Measurements from ENCODE around the gene RETREG3.
"Not testable (repeated sequence)": the region's sequence is repeated elsewhere in the genome, so short reads cannot be mapped to it uniquely, and the experiment has no call there.

RETREG3 gene

DNA sequence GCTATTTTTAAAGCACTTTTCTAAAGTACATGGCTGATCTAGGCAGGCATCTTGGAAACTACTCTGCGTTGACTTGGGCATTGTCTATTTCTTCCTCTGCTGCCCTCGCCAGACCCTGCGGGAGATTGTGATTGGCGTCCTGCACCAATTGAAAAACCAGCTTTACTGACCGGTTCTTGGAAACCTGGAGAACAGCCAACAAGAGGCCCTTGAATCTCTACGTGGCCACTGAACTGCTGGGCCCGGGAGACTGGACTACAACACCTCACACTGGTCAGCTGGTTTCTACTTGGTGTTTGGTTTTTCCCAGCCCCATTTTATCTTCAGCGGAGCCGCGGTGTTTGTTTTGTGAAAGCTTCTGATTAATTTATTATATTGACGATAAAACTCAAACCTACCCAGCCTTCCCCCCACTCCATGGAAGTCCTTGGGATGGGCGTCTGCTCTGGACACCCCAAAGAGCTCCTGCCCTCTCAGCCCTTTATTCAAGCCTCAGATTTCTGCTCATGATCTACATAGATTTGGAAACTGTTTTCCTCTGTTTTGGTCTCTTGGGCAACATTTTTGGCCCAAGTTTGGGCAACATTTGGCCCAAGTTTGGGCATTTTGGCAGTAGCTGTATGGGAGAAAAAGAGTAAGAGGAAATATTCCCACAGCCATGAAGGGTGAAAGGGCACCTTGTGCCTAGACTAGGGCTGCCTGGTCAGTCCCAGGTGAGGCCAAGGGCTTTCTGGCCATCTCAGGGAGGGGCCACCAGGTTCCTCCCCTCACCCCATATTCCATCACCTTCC lies 37.5 kb downstream of the RETREG3 start:
- DNase-seq (ENCODE audit: low spot score) = no peak

DNA sequence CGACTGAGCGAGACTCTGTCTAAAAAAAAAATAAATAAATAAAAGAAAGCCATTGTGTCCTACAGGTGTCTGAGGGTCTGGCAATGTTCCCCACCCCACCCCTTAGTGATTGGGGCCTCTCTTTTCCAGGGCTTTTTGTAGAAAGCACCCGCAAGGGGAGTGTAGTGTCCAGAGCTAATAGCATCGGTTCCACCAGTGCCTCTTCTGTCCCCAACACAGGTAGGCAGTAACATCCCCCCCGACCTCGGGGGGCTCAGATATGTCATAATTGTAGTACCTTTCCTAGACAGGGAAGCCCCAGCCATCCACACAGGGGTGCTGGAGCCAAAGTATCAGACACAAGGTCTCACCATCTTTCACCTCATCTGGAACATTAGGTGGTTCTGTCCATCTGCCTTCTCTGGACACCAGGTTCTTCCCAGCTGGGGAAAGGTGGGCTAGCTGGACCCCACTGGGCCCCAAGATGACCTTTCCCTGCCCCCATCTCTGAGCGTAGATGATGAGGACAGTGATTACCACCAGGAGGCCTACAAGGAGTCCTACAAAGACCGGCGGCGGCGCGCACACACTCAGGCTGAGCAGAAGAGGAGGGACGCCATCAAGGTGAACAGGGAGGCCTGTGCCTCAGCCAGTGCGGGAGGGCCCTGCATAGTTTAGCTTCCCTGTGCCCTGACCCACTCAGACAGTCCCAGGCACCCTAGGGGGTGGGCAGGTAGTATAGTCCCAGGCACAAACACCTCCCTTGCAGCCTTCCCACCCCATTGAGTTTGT lies 40.6 kb downstream of the RETREG3 start:
- DNase-seq (ENCODE audit: low spot score) = no peak

DNA sequence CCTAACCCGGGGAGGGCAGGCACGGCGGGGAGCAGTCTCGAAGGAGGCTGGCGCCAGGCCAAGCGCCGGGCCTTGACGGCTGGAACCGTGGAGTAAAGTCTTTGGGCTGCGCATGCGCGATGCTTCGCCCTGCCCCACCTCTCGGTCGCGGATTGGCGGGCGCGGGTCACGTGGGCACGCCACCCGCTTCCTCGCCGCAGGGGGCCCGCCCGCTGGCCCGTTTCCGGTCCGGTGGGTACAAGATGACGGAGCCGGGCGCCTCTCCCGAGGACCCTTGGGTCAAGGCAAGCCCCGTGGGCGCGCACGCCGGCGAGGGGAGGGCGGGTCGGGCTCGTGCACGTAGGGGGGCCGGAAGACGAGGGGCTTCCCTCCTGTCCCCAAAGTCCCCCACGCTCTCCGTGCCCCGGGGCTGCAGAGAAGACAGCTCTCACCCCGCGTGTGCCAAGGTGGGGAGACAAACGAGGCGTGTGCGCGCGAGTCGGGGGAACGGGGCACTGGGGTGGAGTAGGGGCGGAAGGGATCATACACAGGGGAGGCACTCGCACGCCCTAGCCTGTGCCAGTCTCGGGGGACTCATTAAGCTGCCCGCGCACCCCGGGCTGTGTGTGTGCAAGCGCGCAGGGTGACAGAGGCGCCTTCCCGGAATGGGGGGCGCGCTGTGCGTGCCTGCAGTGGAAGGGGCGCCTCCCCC lies 42.1 kb downstream of the RETREG3 start, which contains the start of gene MLX:
Gene MLX, plus strand, starts transcription at position 218 of the 691 bp plus-strand sequence. Its CDS starts 25 bp downstream, at position 243.
- DNase-seq (ENCODE audit: low spot score) = peak; percentile 99

DNA sequence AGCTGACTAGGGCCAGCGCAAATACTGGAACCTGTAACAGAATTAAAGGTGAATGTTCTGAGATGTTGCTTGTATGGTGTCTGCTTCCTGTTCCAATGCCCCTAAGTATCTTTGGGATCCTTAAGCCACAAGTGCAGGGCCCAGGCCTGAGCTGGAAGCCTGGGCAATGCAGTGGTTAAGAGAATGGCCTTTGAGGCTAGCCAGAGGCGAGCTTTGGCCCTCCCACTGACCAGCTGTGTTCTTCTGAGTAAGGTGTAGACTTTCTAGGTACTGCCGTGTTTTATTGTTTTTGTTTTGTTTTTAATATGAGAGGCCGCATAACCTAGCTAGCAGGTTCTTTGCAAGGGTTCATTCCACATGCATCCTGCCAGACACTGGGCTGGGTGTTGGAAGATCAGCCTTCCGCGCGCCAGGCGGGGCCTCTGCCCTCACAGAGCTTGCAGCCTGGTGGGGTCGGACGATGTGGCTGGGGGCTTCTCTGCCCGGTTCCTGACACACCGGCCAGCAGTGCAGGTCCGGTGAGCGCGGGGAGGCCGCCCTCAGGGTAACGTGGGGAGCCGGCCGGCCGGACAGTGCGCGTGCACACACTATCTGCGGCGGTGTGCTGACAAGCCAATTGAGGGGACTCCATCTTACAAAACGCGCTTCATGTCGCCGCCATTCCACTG lies 42.8 kb downstream of the RETREG3 start:
- no peak for DNase-seq (ENCODE audit: low spot score)

DNA sequence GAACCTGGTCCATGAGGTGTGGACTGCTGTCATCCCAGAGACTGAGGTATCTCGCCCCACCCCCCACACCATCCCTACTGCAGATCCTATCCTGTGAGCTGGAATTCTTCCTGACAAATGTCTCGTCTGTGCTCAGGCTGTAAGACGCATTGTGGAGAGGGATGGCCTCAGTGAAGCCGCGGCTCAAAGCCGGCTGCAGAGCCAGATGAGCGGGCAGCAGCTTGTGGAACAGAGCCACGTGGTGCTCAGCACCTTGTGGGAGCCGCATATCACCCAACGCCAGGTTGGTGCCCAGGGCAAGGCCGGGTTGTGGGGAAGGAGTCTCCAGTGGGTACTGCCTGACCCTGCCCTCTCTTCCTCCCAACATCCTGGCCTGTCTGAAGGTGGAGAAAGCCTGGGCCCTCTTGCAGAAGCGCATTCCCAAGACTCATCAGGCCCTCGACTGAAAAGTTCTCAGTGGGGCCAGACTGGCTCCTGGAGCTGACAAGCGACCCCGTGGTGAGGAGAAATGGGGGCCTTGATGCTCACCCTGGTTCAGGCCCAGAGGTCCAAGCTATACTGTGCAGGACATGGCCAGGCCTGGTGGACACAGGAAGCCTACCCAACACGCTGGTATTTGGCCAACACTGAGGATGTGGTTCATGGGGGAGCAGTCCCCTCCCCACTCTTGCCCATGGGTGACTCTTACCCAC lies 43.5 kb downstream of the RETREG3 start:
- no peak for DNase-seq (ENCODE audit: low spot score)

DNA sequence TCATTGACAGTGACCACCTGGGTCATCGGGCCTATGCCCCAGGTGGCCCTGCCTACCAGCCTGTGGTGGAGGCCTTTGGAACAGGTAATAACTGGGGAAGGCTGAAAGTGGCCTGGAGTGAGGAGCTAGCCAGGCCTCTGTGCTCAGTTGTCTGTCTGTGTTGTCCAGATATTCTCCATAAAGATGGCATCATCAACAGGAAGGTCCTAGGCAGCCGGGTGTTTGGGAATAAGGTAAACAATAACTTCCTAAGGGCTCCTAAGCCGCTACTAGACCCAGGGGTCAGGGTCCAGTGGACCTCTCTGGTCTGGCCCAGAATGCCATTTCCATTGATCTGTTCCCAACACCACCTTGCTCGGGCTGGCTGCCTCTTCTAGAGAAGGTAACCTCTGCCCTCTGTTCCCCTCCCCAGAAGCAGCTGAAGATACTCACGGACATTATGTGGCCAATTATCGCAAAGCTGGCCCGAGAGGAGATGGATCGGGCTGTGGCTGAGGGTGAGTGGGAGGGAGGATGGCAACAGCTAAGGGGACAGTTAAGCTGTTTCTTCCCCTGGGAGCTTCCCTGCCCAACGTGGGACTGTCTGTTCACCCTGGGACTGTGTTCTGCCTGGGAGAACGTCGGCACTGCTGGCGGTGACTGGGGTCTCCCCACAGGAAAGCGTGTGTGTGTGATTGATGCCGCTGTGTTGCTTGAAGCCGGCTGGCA lies 44.2 kb downstream of the RETREG3 start:
- no peak for DNase-seq (ENCODE audit: low spot score)

DNA sequence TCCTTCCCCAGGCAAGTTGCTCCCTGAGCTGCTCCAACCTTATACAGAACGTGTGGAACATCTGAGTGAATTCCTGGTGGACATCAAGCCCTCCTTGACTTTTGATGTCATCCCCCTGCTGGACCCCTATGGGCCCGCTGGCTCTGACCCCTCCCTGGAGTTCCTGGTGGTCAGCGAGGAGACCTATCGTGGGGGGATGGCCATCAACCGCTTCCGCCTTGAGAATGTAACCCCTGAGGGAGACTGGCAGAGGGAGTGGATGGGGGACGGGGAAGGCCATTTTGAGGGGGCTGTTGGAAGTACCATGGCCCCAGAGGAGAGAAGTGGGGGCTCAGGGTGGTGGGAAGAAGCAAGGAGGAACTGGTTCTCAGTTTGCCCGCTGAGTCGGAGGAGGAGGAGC lies 45.2 kb downstream of the RETREG3 start:
- no peak for DNase-seq (ENCODE audit: low spot score)

DNA sequence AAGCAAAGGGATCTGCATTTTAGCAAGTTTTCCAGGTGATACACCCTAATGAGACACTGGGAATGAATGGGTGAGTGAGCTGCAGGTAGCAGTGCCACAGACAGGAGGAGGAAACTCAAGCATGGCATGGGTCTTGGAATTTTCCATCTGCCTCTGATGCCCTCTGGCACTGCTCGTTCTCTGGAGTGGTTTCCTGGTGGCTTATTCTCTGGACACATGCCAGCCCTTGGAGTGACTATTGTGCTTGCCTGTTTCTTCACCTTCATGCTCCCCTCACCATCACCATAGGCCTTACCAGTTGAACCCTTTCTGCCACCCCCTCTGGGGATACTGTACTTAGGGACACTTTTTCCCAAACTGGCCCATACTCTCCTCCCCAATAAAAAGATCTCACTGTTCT lies 45.6 kb downstream of the RETREG3 start:
- no peak for DNase-seq (ENCODE audit: low spot score)

DNA sequence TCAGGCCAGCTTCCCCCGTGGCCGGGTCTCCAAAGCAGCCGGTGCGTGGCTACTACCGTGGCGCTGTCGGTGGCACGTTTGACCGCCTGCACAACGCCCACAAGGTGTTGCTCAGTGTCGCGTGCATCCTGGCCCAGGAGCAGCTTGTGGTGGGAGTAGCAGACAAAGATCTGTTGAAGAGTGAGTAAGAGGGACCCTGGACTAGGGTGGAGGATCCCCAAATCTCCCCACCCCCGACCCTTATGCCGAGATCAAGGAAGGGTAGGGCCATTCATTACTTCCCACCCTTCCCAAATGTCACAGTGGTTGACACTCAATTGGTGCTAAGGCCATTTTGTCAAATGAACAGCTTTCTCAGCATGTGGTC lies 46.0 kb downstream of the RETREG3 start:
- no peak for DNase-seq (ENCODE audit: low spot score)

DNA sequence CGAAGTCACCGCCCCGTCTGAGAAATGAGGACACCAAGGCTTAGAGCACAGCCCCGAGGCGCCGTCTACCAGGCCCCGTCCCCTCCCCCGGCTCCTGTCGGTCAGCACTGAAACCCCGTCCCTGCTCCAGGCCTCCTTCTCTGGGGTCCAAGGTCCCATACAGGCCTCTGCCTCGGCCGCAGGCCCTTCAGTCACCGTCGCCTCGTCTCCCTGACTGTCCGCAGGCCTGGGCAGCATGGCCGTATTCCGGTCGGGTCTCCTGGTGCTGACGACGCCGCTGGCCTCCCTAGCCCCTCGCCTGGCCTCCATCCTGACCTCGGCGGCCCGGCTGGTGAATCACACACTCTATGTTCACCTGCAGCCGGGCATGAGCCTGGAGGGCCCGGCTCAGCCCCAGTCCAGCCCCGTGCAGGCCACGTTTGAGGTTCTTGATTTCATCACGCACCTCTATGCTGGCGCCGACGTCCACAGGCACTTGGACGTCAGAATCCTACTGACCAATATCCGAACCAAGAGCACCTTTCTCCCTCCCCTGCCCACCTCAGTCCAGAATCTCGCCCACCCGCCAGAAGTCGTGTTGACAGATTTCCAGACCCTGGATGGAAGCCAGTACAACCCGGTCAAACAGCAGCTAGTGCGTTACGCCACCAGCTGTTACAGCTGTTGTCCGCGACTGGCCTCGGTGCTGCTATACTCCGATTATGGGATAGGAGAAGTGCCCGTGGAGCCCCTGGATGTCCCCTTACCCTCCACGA lies 46.6 kb downstream of the RETREG3 start:
- DNase-seq (ENCODE audit: low spot score) = peak; percentile 57

DNA sequence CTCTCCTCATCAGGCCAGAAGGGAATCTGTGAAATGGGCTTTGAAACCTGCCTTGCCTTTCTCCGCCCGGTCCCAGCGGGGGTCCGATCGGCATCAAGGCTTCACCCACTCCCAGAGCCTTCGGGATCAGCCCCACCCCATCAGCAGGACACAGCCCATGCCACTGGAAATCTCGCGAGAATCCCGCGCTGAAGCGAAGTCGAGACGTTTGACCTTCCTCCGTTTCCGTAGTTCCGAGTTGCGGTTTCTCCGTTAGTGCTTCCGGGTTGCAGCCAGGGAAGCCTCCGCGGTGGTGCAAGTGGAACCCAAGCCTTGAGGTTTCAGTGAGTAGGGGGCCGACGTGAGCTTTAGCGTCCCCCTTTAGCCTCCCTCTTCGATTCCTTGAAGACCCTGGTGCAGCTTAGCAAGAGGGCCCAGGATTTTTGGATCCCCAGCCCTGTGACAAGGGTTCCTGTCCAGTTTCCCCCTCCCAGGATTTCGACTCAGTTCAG lies 47.2 kb downstream of the RETREG3 start, which contains the start of gene COASY:
Gene COASY, plus strand, starts transcription at position 252 of the 491 bp plus-strand sequence. CDS start 475 bp downstream, outside the sequence.
- peak; percentile 99 for DNase-seq (ENCODE audit: low spot score)

DNA sequence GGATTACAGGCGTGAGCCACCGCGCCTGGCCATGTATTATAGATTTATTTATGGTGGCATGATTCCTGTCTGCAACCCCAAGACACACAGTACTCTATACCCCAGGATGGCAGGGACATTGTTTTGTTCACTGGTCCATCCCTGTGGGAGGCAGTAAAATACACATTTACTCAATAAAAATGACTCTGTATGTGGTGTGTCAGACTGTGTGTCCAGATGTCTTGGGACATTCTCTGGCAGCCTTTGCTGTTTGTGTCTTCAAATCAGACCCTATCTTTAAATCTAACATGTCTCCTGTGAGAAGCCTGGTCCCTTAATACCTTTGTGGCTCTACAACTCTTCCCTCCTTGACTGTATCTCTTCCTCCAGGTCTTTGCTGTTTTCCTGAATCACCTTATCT lies 48.9 kb downstream of the RETREG3 start:
- DNase-seq (ENCODE audit: low spot score) = no peak

DNA sequence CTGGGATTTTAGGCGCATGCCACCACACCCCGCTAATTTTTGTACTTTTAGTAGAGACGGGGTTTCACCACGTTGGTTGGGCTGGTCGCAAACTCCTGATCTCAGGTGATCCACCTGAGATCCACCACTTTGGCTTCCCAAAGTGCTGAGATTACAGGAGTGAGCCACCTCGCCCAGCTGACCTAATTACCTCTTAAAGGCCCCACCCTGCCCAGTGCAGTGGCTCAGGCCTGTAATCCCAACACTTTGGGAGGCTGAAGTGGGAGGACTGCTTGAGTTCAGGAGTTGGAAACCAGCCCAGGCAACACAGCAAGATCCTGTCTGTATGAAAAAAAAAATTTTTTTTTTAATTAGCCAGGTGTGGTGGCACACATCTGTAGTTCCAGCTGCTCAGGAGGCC lies 50.1 kb downstream of the RETREG3 start:
- no peak for DNase-seq (ENCODE audit: low spot score)

DNA sequence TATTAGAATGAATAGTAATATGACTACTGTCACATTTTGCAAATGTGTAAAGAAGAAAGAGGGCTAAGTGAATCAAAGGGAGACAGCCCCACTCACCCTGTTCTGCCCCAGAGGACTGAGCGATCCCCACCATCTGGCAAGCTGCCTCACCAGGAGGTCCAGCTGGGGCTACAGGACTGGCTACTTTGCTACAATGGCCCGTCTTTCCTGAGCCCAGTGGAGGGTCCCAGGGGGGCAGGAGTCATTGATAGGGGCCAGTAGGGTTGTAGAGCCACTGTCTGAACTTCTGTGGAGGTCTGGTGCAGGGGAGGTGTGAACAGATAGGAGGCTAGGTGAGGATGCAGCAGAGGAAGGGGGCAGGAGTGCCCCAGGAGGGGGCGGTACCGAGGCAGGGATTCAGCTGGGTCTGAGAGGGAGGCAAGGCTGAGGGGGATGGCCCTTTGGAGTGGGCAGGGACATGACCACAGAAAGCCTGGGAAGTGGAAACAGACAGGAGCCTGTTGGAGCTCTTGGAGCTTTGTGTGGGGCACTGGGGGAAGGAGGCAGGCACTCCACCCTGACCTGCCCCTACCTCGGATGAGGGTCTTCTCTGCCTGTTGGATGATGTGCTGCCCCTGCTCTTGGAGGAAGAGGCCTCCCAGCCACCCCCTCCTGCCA lies 53.1 kb downstream of the RETREG3 start:
- DNase-seq (ENCODE audit: low spot score) = not testable (repeated sequence)

DNA sequence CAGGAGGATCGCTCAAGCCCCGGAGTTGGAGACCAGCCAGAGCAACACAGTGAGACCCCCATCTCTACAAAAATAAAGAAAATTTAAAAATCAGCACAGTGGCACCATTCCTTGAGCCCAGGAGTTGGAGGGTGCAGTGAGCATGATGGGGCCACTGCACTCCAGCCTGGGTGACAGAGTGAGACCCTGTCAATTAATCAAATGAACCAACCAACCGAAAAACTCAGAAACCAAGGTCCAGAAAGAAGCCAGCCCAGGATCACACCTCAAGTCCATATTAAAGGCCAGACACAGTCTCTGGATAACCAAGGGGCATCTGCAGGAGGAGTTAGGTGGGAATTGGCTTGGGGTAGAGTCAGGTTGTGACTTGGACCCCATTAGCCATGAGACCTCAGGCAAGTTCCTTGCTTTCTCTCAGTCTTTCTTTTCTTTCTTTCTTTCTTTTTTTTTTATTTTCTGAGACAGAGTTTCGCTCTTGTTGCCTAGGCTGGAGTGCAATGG lies 54.0 kb downstream of the RETREG3 start:
- no peak for DNase-seq (ENCODE audit: low spot score)

DNA sequence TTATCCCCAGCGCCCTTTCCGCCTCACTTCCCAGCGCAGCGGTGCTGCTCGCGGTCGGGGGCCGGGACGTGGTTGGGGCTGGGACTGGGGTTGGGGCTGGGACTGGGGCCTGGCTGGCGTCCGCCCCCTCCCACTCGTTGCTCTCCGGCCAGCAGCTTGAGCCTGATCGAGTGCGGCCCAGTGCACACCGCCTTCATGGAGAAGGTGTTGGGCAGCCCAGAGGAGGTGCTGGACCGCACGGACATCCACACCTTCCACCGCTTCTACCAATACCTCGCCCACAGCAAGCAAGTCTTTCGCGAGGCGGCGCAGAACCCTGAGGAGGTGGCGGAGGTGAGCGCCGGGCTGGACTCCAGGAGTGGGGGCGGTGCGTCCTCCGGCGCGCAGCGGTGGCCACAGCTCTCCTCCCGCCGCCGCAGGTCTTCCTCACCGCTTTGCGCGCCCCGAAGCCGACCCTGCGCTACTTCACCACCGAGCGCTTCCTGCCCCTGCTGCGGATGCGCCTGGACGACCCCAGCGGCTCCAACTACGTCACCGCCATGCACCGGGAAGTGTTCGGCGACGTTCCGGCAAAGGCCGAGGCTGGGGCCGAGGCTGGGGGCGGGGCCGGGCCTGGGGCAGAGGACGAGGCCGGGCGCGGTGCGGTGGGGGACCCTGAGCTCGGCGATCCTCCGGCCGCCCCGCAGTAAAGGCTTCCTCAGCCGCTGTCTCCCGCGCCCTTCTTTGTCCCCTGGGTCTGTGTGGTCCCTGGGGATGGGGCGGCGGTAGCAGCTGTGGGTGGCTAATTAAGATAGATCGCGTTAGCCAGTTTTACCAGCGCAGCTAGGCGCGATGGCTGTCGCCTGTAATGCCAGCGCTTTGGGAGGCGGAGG lies 54.7 kb downstream of the RETREG3 start:
- DNase-seq (ENCODE audit: low spot score) = peak; percentile 83

DNA sequence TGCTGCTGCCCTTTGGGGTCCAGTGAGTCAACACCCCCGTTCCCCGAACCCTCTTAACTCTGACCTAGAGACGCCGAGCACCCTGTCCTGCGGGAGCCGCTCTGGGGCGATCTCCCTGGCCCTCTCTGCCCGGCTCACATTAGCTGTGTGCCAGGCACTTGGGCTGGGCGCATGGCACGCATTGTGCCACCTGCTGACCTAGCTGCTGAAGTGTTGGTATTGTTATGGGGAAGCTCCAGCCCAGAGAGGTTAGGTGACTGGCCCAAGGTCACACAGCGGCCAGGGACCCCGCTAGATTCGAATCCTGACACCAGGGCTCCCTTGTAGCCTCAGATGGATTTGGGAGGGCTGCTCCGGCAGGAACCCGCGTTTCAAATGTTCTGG lies 55.3 kb downstream of the RETREG3 start:
- no peak for DNase-seq (ENCODE audit: low spot score)

DNA sequence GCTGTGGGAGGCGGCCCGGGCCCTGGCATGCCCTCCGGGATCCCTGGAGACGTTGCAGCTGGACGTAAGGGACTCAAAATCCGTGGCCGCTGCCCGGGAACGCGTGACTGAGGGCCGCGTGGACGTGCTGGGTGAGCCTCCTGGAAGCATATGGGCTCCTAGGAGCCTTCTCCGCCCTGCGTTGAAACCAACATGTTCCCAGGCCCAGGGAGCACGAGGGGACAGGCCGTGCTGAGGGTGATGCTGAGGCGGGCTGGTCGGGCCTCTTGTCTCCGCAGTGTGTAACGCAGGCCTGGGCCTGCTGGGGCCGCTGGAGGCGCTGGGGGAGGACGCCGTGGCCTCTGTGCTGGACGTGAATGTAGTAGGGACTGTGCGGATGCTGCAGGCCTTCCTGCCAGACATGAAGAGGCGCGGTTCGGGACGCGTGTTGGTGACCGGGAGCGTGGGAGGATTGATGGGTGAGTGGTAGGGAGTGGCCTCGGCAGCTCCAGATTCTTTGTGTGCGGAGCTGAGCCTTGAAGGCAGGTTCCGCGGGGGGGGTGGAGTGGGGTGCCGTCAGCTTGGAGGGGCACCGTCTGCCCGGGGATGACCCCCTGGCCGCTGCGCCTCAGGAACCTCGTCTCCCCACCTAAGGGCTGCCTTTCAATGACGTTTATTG lies 55.9 kb downstream of the RETREG3 start:
- no peak for DNase-seq (ENCODE audit: low spot score)

All from HuH-7.5 (cell line).